ENCODE data around the gene SZT2. TPM values are rescaled to one million over a fixed set of nuclear protein-coding genes. Genes with fewer than 3 reads are reported as not detected.

Gene SZT2
- total and polyA plus RNA-seq, 2 of the 4 experiments (the other 2 are of a cell fraction): 9.5 to 14.3 TPM

DNA sequence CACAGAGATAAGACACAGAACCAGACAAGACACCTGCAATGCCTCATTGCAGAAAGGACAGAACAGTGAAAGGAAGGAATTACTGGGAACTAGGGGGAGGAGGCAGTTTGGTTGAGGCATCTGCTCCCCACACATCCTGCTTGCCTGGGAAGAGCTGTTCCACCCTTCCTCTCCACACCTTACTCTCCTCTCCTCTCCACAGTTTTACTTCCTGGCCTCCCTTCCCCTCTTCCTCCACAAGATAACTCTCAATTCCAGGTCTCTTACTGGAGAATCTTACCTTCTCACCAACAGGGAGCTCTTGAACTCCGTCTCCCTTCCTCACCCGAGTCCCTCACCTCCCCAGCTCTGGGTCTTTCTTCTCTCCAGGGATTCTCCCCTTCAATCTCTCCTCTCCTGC is 24.0 kb upstream of the SZT2 start:
- H3K36me3 ChIP-seq (ENCODE audit: control insufficient read depth, insufficient read depth, low read length): peaks cover 44% of the 10 kb centered on the region
- no TSS peak for BruUV-seq (replicated peaks)

More for the DNA sequence above, 24.0 kb upstream of the SZT2 start:
- ChIA-PET CTCF (no interaction called here), POLR2A (ENCODE audit: unreplicated experiment) (interaction anchor here (0.6 kb wide), 1 partner anchor 113 kb away, joined by 4 read pairs; no protein-coding TSS in a partner anchor)
- H3K9me1 ChIP-seq (ENCODE audit: insufficient read depth, low read length): peaks cover 19% of the 10 kb centered on the region; the same call in 1 of the 2 replicates
- peak overlapping the region; percentile 99; the same call in 1 of the 2 replicates for H3K4ac ChIP-seq (ENCODE audit: low read depth, low read length)
- H3K4me3 ChIP-seq (ENCODE audit: insufficient read depth, low read depth, low read length): no peak overlapping the region
- WGBS, 2 experiments (ENCODE audit: extremely low coverage in 2 of 2, insufficient read length in 1 of 2): 79% methylated on average over 2 of the region's 2 CpGs; no CpG with 5 or more reads in 1 of the 2 experiments
- no peak overlapping the region; the same call in 1 of the 2 replicates for H4K91ac ChIP-seq (ENCODE audit: insufficient read depth, low read depth, low read length)
- H4K5ac ChIP-seq (ENCODE audit: low read depth, low read length): no peak overlapping the region
- H2BK5ac ChIP-seq (ENCODE audit: low read depth, low read length, poor library complexity, severe bottlenecking): no peak overlapping the region
- H3K27me3 ChIP-seq (ENCODE audit: control insufficient read depth, insufficient read depth, low read length): no peaks in the 10 kb centered on the region
- H3K4me2 ChIP-seq (ENCODE audit: low read depth, low read length): no peak overlapping the region
- no peak overlapping the region for H3K18ac ChIP-seq (ENCODE audit: low read depth, low read length)
- H2AK5ac ChIP-seq (ENCODE audit: low read depth, low read length): 0 out of 2 replicates have a peak overlapping the region, but pooled peaks have one; percentile 99
- H2BK15ac ChIP-seq (ENCODE audit: low read depth, low read length): no peak overlapping the region
- peaks cover 23 to 76% of the 10 kb centered on the region in 2 experiments for H3K79me1 ChIP-seq (ENCODE audit: low read depth in 1 of 2, low read length in 2 of 2)
- H3K9ac ChIP-seq (ENCODE audit: low read depth, low read length): no peak overlapping the region
- H2BK20ac ChIP-seq (ENCODE audit: low read depth, low read length): no peak overlapping the region
- in situ Hi-C loops (cut with MboI; ENCODE audit: low sequenced_read_pairs): no loop called here
- no peak for TF ChIP-seq RCOR1 (IDR thresholded peaks at IDR 0.05; ENCODE audit: insufficient replicate concordance, low read length)
- TF ChIP-seq, protein P1, sequence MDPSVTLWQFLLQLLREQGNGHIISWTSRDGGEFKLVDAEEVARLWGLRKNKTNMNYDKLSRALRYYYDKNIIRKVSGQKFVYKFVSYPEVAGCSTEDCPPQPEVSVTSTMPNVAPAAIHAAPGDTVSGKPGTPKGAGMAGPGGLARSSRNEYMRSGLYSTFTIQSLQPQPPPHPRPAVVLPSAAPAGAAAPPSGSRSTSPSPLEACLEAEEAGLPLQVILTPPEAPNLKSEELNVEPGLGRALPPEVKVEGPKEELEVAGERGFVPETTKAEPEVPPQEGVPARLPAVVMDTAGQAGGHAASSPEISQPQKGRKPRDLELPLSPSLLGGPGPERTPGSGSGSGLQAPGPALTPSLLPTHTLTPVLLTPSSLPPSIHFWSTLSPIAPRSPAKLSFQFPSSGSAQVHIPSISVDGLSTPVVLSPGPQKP (IDR thresholded peaks at IDR 0.05; ENCODE audit: borderline replicate concordance, low read depth, low read length): no peak
- TF ChIP-seq RFX5 (IDR thresholded peaks at IDR 0.05; ENCODE audit: low read depth, low read length): no peak
- no peak for TF ChIP-seq CEBPB (IDR thresholded peaks at IDR 0.05; ENCODE audit: low read depth, low read length)
- TF ChIP-seq POLR2A (IDR thresholded peaks at IDR 0.05; ENCODE audit: low read depth, low read length): no peak
- no peak for TF ChIP-seq BHLHE40 (IDR thresholded peaks at IDR 0.05; ENCODE audit: low read depth, low read length)
- dilution Hi-C loops (cut with HindIII; ENCODE audit: low sequenced_read_pairs, unreplicated experiment): no loop called here
- peaks cover 30% of the 10 kb centered on the region for H4K20me1 ChIP-seq (ENCODE audit: insufficient read depth, low read length)
- intact Hi-C loops (cut with micrococcal nuclease): no loop called here
- H3K23ac ChIP-seq (ENCODE audit: low read depth, low read length): peak overlapping the region; percentile 70
- no peaks in the 10 kb centered on the region for H3K9me3 ChIP-seq (ENCODE audit: control insufficient read depth, insufficient read depth, low read length)
- H4K8ac ChIP-seq (ENCODE audit: low read depth in 2 of 2, low read length in 2 of 2): no peak overlapping the region; a peak in 1 of 4 replicates
- H2BK120ac ChIP-seq (ENCODE audit: low read depth, low read length): peak overlapping the region; percentile 11; the same call in 1 of the 2 replicates
- peaks cover 13% of the 10 kb centered on the region for H3K4me1 ChIP-seq (ENCODE audit: control insufficient read depth, insufficient read depth, low read length)
- H3K56ac ChIP-seq (ENCODE audit: extremely low read depth, insufficient read depth, low read length): no peak overlapping the region
- no peak overlapping the region; the same call in 1 of the 2 replicates for H3K27ac ChIP-seq (ENCODE audit: insufficient read depth, low read length)
- no peak for DNase-seq
- peak overlapping the region; percentile 100 for H2AK9ac ChIP-seq (replicated peaks; ENCODE audit: low read depth, low read length, poor library complexity)
- H3K14ac ChIP-seq (replicated peaks; ENCODE audit: low read depth, low read length): peak overlapping the region; percentile 28; the same call in 1 of the 2 replicates
- H2AFZ ChIP-seq (replicated peaks; ENCODE audit: low read length, poor library complexity): peak overlapping the region; percentile 33
- no peak for ATAC-seq (ENCODE audit: low read depth)
